ENCODE measurements around the gene SFSWAP.

- TF ChIP-seq, protein P1, sequence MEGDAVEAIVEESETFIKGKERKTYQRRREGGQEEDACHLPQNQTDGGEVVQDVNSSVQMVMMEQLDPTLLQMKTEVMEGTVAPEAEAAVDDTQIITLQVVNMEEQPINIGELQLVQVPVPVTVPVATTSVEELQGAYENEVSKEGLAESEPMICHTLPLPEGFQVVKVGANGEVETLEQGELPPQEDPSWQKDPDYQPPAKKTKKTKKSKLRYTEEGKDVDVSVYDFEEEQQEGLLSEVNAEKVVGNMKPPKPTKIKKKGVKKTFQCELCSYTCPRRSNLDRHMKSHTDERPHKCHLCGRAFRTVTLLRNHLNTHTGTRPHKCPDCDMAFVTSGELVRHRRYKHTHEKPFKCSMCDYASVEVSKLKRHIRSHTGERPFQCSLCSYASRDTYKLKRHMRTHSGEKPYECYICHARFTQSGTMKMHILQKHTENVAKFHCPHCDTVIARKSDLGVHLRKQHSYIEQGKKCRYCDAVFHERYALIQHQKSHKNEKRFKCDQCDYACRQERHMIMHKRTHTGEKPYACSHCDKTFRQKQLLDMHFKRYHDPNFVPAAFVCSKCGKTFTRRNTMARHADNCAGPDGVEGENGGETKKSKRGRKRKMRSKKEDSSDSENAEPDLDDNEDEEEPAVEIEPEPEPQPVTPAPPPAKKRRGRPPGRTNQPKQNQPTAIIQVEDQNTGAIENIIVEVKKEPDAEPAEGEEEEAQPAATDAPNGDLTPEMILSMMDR (IDR thresholded peaks at IDR 0.05; ENCODE audit: control extremely low read depth in 1 of 3, insufficient read depth in 1 of 3, low read depth in 1 of 3, low read length in 3 of 3), result no peak
- TF ChIP-seq JUN (IDR thresholded peaks at IDR 0.05; ENCODE audit: low read depth, low read length) (no peak), RFX5 (IDR thresholded peaks at IDR 0.05; ENCODE audit: borderline replicate concordance, low read depth, low read length) (no peak), CBX5 (IDR thresholded peaks at IDR 0.05; ENCODE audit: low read depth, low read length) (no peak), POLR2AphosphoS5 (IDR thresholded peaks at IDR 0.05; ENCODE audit: low read depth, low read length) (no peak), POLR2A (IDR thresholded peaks at IDR 0.05; ENCODE audit: control extremely low read depth in 1 of 2, low read depth in 2 of 2, low read length in 2 of 2) (no peak), SP1 (IDR thresholded peaks at IDR 0.05; ENCODE audit: low read depth, low read length) (no peak), CEBPB (IDR thresholded peaks at IDR 0.05; ENCODE audit: low read depth, low read length) (no peak), RXRA (IDR thresholded peaks at IDR 0.05; ENCODE audit: insufficient read depth, low read depth, low read length) (no peak), EP300 (IDR thresholded peaks at IDR 0.05; ENCODE audit: borderline replicate concordance in 1 of 2, low read depth in 2 of 2, low read length in 2 of 2) (no peak), SIRT6 (IDR thresholded peaks at IDR 0.05; ENCODE audit: low read length) (no peak), EZH2 (IDR thresholded peaks at IDR 0.05; ENCODE audit: low read depth, low read length, severe bottlenecking) (no peak)
These were observed 134.2 kb downstream of the SFSWAP start for GRCh38 chr12:131845121-131845520.
